HG03432 (cell line): Measurements from ENCODE around the gene POLE.
A peak's percentile ranks its signal among the peaks of the same experiment; 100 is the strongest.

Source experiments
- ATAC-seq: cut with Tn5 transposase; IDR thresholded peaks from one replicate; pipeline ENCODE4 v1.9.1; 2021; ENCODE audit warnings: mild to moderate bottlenecking, moderate library complexity; ENCODE audit not compliant: unreplicated experiment

Gene POLE, protein sequence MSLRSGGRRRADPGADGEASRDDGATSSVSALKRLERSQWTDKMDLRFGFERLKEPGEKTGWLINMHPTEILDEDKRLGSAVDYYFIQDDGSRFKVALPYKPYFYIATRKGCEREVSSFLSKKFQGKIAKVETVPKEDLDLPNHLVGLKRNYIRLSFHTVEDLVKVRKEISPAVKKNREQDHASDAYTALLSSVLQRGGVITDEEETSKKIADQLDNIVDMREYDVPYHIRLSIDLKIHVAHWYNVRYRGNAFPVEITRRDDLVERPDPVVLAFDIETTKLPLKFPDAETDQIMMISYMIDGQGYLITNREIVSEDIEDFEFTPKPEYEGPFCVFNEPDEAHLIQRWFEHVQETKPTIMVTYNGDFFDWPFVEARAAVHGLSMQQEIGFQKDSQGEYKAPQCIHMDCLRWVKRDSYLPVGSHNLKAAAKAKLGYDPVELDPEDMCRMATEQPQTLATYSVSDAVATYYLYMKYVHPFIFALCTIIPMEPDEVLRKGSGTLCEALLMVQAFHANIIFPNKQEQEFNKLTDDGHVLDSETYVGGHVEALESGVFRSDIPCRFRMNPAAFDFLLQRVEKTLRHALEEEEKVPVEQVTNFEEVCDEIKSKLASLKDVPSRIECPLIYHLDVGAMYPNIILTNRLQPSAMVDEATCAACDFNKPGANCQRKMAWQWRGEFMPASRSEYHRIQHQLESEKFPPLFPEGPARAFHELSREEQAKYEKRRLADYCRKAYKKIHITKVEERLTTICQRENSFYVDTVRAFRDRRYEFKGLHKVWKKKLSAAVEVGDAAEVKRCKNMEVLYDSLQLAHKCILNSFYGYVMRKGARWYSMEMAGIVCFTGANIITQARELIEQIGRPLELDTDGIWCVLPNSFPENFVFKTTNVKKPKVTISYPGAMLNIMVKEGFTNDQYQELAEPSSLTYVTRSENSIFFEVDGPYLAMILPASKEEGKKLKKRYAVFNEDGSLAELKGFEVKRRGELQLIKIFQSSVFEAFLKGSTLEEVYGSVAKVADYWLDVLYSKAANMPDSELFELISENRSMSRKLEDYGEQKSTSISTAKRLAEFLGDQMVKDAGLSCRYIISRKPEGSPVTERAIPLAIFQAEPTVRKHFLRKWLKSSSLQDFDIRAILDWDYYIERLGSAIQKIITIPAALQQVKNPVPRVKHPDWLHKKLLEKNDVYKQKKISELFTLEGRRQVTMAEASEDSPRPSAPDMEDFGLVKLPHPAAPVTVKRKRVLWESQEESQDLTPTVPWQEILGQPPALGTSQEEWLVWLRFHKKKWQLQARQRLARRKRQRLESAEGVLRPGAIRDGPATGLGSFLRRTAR (N-terminal part only)

DNA sequence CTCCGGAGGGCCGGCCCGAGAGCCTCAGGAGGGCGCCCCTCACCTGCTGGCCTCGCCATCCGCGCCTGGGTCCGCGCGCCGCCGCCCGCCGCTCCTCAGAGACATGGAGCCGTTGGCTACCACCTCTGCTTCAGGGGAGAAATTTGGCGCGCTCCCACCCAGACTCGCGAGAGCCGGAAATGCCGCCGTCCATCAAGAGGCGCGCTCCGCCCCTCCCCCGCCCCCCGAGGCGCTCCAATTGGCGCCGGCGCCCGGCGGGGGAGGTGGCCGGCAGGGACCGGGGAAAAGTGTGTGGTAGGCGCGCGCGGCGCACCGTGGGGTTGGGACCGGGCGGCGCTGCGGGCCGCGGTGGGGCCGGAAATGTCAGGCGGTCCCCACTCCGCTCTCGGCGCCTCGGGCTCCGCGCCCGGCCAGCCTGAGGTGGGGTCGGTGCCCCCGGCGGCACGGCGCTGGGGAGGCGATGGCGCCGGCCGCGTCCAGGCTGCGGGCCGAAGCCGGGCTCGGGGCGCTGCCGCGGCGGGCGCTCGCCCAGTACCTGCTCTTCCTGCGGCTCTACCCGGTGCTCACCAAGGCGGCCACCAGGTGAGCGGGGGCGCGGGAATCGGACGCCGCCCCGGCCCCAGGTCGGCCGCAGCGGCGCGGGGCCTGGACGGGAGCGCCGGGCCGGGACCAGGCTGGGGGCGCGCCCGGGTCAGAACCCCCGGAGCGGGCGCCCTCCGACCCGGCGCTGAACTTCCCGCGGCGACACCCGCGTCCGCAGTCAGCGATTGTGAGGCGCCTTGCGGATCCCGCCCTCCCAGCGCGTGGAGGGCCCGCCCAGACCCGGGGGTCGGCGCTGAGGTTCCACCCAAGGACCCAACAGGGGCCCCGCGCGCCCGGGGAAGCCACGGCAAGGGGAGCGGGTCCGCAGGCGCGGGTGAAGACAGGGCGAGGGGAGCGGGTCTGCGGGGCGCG lies at the start of gene POLE, which contains the start of gene PXMP2:
Gene POLE, minus strand, starts transcription at position 132 of the 954 bp plus-strand sequence. Its CDS starts 27 bp downstream, at position 105.
Gene PXMP2, plus strand, starts transcription at position 377 of the 954 bp plus-strand sequence. Its CDS starts 84 bp downstream, at position 461.
- ATAC-seq, result peak; percentile 93

GRCh38 chr12:132736913-132737312 lies 49.8 kb upstream of the POLE start:
- ATAC-seq, result no peak

GRCh38 chr12:132736378-132736777 lies 49.2 kb upstream of the POLE start:
- ATAC-seq, result no peak

GRCh38 chr12:132735496-132735895 lies 48.4 kb upstream of the POLE start:
- ATAC-seq, result no peak

- ATAC-seq, result no peak
These were observed 47.1 kb upstream of the POLE start for GRCh38 chr12:132734206-132734605.

DNA sequence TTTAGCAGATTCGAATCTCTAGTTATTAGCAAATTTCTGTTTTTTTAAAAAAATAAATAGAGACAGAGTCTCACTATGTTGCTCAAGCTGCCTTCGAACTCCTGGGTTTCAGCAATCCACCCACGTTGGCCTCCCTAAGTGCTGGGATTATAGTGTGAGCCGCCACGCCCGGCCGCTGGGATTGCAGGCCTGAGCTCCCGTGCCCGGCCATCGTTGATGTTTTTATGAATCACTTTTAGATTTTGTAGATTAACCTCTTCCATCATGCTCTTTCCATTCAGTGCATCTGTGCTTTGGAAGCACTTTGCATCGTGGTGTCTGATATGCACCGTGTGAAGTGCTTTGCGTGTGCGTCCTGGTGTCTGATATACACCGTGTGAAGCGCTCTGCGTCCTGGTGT lies 44.4 kb upstream of the POLE start:
- no peak for ATAC-seq

DNA sequence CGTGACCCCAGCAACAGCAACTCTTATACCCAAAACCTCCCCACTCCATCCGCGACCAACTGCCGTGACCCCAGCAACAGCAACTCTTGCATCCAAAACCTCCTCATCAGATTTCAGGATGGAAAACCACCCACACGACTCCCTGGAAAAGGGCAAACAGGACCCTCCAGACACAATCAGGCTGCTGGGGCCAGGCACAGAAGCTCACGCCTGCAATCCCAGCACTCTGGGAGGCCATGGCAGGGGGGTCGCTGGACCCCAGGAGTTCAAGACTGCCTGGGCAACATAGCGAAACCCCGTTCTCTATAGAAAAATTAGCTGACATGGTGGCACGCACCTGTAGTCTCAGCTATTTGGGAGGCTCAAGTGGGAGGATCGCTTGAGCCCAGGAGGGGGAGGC lies 43.2 kb upstream of the POLE start:
- no peak for ATAC-seq

DNA sequence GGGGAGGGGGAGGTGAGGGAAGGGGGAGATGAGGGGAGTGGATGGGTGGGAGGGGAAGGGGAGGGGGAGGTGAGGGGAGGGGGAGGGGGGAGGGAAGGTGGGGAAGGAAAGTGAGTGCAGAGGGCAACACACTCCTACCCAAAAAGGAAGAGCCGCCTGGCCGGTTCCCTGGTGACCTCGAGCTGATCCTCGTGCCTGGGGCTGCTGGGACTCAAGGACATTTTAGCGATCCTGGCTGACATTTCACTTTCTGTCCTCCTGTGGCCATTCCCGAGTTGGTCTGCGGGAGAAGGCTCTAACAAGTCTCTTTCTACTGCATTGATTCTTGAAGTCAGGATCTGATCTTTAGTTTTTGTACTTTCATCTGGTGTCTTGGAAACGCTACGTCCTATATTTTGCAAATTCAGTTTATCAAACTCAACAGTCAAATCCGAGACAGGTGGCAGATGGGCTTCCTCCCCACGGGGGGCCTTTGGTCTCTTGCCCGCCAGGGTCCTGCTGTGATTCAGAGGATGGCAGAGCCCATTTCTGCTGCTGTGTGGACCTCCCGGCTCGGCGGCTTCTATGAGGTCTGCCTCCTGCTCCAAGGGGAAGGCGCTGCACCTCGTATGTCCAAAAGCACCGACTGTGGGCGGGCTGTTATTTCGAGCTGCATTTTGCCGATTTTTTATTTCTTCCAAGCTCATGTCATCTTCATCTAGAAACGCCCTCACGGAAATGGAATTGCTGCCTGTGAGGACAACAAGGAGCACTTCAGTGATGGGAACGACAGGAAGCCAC lies 42.6 kb upstream of the POLE start:
- no peak for ATAC-seq

DNA sequence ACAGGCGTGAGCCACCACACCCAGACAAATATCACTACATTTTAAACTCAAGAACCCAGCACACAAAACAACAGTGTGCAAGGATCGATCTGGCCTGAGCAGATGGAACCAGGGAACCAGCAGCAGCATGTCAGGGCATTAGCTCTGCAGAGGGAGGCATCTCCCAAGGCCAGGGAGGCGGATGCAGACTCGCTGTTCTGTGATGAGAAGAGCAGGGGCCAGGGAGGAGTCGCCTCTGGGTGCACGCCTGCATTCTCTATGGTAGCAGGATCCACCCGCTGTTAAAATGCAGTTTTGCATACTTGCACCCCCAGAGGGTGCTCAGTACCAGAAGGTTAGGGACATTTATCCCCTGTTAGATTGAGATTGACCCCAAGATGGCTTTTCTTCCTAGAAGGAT lies 41.4 kb upstream of the POLE start:
- ATAC-seq, result no peak

- ATAC-seq, result no peak
These were observed 40.1 kb upstream of the POLE start for GRCh38 chr12:132727091-132727794.

DNA sequence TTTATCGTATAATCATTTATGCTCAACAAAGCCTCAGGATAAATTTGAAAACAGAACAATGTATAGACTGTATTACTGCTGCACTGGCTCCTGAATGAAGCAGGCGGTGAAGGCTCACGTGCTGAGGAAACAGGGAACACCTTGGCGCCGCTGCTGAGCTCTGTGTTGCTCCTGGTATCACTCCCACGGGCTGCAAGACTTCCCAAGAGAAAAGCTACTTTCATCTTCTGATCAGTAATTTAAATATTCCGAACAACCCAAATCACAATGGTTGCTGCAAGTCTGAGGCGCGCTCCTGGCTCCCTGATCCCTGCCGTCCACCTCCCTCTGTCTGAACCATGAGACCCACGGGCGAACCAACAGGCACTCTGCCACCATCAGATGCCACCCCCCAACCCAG lies 39.2 kb upstream of the POLE start:
- ATAC-seq, result no peak

DNA sequence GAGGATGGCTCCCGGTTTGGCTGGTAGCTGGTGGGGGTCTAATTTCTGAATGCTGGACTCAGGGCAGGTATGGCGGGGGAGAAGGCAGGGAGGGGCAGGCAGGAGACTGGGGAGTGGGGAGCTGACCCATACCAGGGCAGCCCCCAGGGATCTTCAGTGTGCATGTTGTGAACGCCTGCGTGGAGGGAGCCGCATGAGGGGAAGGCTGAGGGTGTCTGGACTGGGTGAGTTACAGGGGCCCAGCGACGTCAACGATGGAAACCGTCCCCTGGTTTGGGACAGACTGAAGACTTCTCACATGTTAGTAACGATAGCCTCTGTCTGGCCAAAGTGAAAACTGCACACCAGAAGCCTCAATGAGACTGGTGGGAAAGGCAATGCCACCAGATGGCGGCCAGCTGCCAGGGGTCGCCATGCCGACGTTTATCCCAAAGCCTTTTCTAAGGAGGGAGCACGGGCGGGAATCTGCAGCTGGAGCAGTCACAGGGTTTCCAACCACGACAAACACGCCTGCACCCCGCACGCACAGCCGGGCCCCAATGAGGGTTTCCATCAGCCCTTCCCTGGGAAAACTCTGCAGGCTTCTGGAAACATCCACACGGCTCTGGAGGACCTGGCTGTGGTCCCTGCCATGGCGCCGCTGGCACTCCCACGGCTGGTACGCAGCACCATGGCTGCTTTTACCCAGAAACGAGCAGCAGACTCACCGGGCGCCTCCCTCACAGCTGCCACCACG lies 37.5 kb upstream of the POLE start:
- no peak for ATAC-seq

DNA sequence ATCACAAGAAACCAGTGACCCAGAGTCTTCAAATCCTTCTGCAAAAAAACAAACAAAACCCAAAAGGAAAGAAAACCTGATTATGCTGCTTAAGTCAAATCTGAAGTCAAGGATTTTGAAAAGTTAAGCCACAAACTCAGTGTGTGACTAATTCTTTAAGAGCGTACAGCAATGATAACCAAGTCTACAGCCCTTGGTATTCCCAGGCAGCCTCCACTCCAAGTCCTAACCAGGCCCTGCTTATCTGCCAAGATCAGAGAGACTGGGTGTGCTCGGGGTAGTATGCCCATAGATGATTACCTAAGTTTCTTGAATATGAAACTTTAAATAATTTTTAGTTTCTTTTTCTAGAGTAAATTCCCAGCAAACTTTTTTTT lies 36.6 kb upstream of the POLE start:
- ATAC-seq, result no peak

DNA sequence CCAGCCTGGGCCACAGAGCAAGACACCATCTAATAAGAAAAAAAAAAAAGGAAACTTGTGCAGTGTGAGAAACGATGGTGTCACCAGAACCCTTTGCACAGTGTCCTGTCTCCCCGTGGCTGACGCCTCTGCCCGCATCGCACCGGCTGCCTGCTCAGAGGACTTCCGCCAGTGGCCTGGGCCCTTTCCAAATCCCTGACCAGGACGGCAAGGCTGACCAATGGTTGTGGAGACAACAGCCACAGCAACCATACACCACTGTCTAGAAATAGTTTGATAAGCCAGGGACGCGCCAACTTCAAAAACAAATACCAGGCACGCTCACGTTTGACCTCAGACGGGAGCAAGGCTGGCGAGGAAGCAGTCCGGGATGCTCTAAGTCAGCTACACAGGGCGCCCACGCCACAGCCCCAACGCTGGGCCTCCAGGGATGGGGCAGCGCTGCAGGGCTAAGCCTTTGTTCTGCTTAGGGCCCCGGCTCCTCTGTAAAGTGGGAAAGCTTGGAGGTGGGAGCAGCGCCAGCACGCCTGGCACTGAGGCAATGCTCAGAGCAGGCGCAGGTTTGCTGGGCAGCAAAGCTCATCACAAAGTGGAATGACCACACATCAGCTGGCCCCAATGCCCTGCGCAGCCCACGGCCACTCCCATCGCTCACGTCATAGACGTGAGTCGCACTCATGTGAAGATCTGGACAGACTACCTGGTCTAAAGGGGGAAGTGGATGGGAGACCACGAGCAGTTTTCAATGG lies 36.0 kb upstream of the POLE start:
- ATAC-seq, result no peak

DNA sequence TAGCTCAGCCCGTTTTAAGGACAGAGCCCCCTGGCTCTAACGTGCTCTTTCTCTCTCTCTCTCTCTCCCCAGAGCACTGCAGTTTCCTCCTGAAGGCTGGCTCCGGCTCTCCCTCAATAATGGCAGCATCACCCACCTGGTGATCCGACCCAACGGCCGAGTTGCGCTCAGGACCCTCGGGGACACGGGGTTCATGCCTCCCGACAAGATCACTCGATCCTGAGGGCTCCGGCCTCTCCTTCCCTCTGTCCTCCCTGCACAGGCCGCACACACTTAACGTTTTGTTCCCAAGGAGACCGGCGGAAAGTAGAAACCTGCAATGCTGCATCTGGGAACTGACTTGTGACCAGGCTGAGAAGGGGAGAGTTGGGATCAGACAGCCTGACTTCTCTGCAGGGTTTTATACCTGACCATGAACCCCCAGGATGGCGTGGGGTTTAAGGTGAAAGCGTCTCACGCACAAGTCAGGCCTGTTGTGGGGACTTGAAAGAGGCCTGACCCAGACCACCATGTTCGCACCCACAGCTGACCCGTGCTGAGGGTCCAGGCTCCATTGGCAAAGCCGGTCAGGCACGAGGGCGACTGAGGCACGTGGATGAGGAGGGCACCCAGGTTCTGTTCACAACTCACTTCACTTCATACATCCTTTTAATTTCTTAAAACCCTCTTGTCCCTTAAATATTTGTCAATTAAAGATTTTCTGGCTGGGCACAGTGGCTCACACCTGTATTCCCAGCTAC lies 33.6 kb upstream of the POLE start:
- ATAC-seq, result no peak

DNA sequence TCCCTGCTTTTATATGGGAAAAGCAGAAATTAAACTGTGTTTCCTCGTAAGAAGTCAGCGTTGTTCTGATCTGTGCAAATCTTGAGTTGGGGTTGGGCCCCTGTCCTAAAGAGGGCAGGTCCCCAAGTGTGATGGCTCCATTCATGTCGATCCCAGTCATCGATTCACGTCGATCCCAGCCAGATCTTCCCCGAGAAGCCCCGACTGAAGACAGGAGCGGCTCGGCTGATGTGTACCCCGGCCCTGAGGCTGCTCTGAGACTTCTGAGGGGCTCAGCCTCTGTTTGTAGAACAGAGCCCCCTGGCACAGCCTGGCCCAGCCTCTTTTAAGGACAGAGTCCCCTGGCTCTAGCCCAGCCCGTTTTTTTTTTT lies 32.8 kb upstream of the POLE start:
- ATAC-seq, result no peak
